IMR-90 (cell line): Measurements from ENCODE around the gene GRK5.

Experiments used
- CEBPB ChIP-seq: IDR thresholded peaks from 2 replicates; pipeline ENCODE4 v1.6.1; 2012; ENCODE audit warnings: low read depth, low read length, improper control_type of control experiment
- CTCF ChIP-seq: conservative IDR thresholded peaks from 2 replicates; pipeline ENCODE4 v1.5.1; 2012; ENCODE audit warnings: mild to moderate bottlenecking, low read depth, low read length, improper control_type of control experiment
- MXI1 ChIP-seq: IDR thresholded peaks from 2 replicates; pipeline ENCODE4 v1.6.1; 2012; ENCODE audit warnings: low read depth, mild to moderate bottlenecking, low read length, moderate library complexity, borderline replicate concordance

GRCh38 chr10:119222537-119222936 is 15.2 kb downstream of the GRK5 start:
- TF ChIP-seq MXI1 (no peak), CTCF (no peak), CEBPB (no peak)
